ENCODE results near the gene ACOT7.
A peak's percentile ranks its signal among the peaks of the same experiment; 100 is the strongest.

The ACOT7 gene

DNA sequence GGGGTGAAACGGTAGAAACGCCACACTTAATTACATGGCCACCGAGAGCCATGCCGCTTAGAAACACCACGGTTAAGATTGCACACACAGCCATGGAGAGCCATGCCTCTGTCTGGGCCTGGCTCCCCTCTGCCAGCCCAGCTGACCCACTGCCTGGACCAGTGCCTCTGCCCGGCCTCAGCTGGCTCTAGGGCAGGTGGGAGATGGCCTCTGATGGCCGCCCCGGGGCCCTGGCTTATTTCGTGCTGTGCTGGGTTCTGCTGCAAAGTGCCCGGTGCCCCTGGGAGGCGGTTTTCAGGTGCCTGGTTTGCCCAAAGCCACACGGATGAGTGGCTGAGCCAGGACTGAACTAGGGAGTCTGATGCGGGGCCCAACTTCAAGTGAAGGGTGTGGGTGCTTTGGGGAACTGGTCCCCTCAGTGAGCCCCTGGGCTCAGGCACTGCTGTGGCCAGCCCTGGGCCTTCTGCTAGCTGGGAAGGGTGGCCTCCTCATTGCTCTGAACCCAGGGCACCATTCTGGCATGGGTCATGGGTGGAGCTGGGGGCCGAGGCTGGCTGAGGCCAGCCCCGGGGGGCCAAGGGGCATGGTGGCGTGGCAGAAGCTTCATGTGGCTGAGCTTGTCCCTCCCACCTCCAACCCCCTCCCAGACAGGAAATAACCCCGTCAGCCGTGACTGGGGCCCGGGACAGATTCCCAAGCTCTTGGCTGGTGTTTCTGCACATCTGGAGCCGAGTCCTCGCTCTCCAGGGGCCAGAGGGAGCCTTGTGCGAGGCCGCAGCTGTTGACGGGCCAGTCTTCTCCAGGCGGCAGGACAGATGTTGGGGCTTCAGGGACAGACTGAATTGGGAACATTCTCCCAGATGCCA, 130.8 kb downstream of the ACOT7 start:
- TF ChIP-seq, protein P1, sequence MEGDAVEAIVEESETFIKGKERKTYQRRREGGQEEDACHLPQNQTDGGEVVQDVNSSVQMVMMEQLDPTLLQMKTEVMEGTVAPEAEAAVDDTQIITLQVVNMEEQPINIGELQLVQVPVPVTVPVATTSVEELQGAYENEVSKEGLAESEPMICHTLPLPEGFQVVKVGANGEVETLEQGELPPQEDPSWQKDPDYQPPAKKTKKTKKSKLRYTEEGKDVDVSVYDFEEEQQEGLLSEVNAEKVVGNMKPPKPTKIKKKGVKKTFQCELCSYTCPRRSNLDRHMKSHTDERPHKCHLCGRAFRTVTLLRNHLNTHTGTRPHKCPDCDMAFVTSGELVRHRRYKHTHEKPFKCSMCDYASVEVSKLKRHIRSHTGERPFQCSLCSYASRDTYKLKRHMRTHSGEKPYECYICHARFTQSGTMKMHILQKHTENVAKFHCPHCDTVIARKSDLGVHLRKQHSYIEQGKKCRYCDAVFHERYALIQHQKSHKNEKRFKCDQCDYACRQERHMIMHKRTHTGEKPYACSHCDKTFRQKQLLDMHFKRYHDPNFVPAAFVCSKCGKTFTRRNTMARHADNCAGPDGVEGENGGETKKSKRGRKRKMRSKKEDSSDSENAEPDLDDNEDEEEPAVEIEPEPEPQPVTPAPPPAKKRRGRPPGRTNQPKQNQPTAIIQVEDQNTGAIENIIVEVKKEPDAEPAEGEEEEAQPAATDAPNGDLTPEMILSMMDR (conservative IDR thresholded peaks at IDR 0.05; ENCODE audit: low read depth, low read length), result no peak
- H3K4me3 ChIP-seq (IDR thresholded peaks at IDR 0.05; ENCODE audit: insufficient read depth, low read depth, low read length), result no peak overlapping the region
- no peaks in the 10 kb centered on the region for H4K20me1 ChIP-seq (ENCODE audit: insufficient read depth)
- H3K36me3 ChIP-seq (ENCODE audit: insufficient read depth), result no peaks in the 10 kb centered on the region
- no peak overlapping the region for H3K4me2 ChIP-seq
- H2AFZ ChIP-seq (ENCODE audit: low read depth), result no peak overlapping the region
- H3K79me2 ChIP-seq (ENCODE audit: insufficient read depth, low read depth), result no peaks in the 10 kb centered on the region
- H3K27ac ChIP-seq, result no peak overlapping the region
- H3K27me3 ChIP-seq (ENCODE audit: insufficient read depth, low read depth), result peaks cover 5% of the 10 kb centered on the region
- H3K4me1 ChIP-seq (ENCODE audit: low read depth, poor library complexity, severe bottlenecking), result peaks cover 7% of the 10 kb centered on the region
- H3K9ac ChIP-seq, result no peak overlapping the region

GRCh38 chr1:6261615-6261995, 132.0 kb downstream of the ACOT7 start:
- H3K27me3 ChIP-seq (ENCODE audit: insufficient read depth, low read depth), result peaks cover 5% of the 10 kb centered on the region
- H3K4me3 ChIP-seq (IDR thresholded peaks at IDR 0.05; ENCODE audit: insufficient read depth, low read depth, low read length), result no peak overlapping the region
- no peak overlapping the region; the same call in 1 of the 2 replicates for H2AFZ ChIP-seq (ENCODE audit: low read depth)
- TF ChIP-seq, protein P1 (conservative IDR thresholded peaks at IDR 0.05; ENCODE audit: low read depth, low read length), result no peak
- no peak overlapping the region; the same call in 1 of the 2 replicates for H3K4me2 ChIP-seq
- no peaks in the 10 kb centered on the region for H4K20me1 ChIP-seq (ENCODE audit: insufficient read depth)
- no peaks in the 10 kb centered on the region for H3K79me2 ChIP-seq (ENCODE audit: insufficient read depth, low read depth)
- no peaks in the 10 kb centered on the region for H3K36me3 ChIP-seq (ENCODE audit: insufficient read depth)
- no peak overlapping the region for H3K9ac ChIP-seq
- no peak overlapping the region for H3K27ac ChIP-seq
- H3K4me1 ChIP-seq (ENCODE audit: low read depth, poor library complexity, severe bottlenecking), result peaks cover 7% of the 10 kb centered on the region

- Histone ChIP-seq H3K4me3 (IDR thresholded peaks at IDR 0.05; ENCODE audit: insufficient read depth, low read depth, low read length) (peak within 1 kb of the TSS; percentile 45), H3K4me1 (ENCODE audit: low read depth, poor library complexity, severe bottlenecking) (peaks cover 7% of the 10 kb centered on the region), H3K4me2 (peak within 1 kb of the TSS; percentile 68), H3K27ac (no peak within 1 kb of the TSS), H3K27me3 (ENCODE audit: insufficient read depth, low read depth) (peaks cover 5% of the 10 kb centered on the region), H3K79me2 (ENCODE audit: insufficient read depth, low read depth) (no peaks in the 10 kb centered on the region), H3K9ac (no peak within 1 kb of the TSS; the same call in 1 of the 2 replicates), H2AFZ (ENCODE audit: low read depth) (peak within 1 kb of the TSS; percentile 71), H3K36me3 (ENCODE audit: insufficient read depth) (no peaks in the 10 kb centered on the region), H4K20me1 (ENCODE audit: insufficient read depth) (no peaks in the 10 kb centered on the region)
- TF ChIP-seq, protein P1 (conservative IDR thresholded peaks at IDR 0.05; ENCODE audit: low read depth, low read length), result no peak
Observed at GRCh38 chr1:6260961-6261614, 132.5 kb downstream of the ACOT7 start, which contains the start of gene GPR153. TSS of gene GPR153 (minus strand) at chr1:6261098. CDS start at chr1:6254905, 6,193 bp downstream.

GRCh38 chr1:6260433-6260934, 133.1 kb downstream of the ACOT7 start:
- no peaks in the 10 kb centered on the region for H4K20me1 ChIP-seq (ENCODE audit: insufficient read depth)

More at GRCh38 chr1:6260433-6260934, 133.1 kb downstream of the ACOT7 start:
- peaks cover 5% of the 10 kb centered on the region for H3K27me3 ChIP-seq (ENCODE audit: insufficient read depth, low read depth)
- H3K36me3 ChIP-seq (ENCODE audit: insufficient read depth), result no peaks in the 10 kb centered on the region
- TF ChIP-seq, protein P1 (conservative IDR thresholded peaks at IDR 0.05; ENCODE audit: low read depth, low read length), result no peak
- H3K4me1 ChIP-seq (ENCODE audit: low read depth, poor library complexity, severe bottlenecking), result peaks cover 7% of the 10 kb centered on the region
- H3K4me2 ChIP-seq, result peak overlapping the region; percentile 66
- H2AFZ ChIP-seq (ENCODE audit: low read depth), result peak overlapping the region; percentile 71
- no peaks in the 10 kb centered on the region for H3K79me2 ChIP-seq (ENCODE audit: insufficient read depth, low read depth)
- H3K4me3 ChIP-seq (IDR thresholded peaks at IDR 0.05; ENCODE audit: insufficient read depth, low read depth, low read length), result peak overlapping the region; percentile 45
- no peak overlapping the region; the same call in 1 of the 2 replicates for H3K9ac ChIP-seq
- H3K27ac ChIP-seq, result no peak overlapping the region
